Upper lobe of left lung (tissue), 6 donors: ENCODE results near the gene CFHR5. TPM values are rescaled to one million over a fixed set of nuclear protein-coding genes. Genes with fewer than 3 reads are reported as not detected.
"Not testable (repeated sequence)": the region's sequence is repeated elsewhere in the genome, so short reads cannot be mapped to it uniquely, and the experiment has no call there.

Experiments
- ATAC-seq, 2 donors: fragments of 200-7000 bp; cut with Tn5 transposase; one replicate each; pipeline ENCODE4 v1.9.1; 2022; ENCODE audit warnings: mild to moderate bottlenecking in 2 of 2, moderate library complexity in 2 of 2; ENCODE audit not compliant: low FRiP score in 2 of 2
- DNase-seq, 2 donors: peaks; one replicate each; pipeline ENCODE4 v3.0.0-alpha.2; 2019 to 2020
- H3K27ac ChIP-seq, 4 donors: fragments of 200-600 bp; sonication (generic); one replicate each; pipeline ENCODE4 v1.5.1; 2016 to 2019
- H3K27me3 ChIP-seq, 4 donors: fragments of 200-600 bp; sonication (generic); one replicate each; pipeline ENCODE4 v1.5.1; 2017 to 2019
- H3K36me3 ChIP-seq, 4 donors: fragments of 200-600 bp; sonication (generic); one replicate each; pipeline ENCODE4 v1.5.1; 2016 to 2019
- H3K4me1 ChIP-seq, 4 donors: fragments of 200-600 bp; sonication (generic); one replicate each; pipeline ENCODE4 v1.5.1; 2018 to 2019
- H3K4me3 ChIP-seq, 4 donors: fragments of 200-600 bp; sonication (generic); one replicate each; pipeline ENCODE4 v1.5.1; 2017 to 2019; ENCODE audit warnings: mild to moderate bottlenecking in 2 of 4, moderate library complexity in 1 of 4
- H3K9me3 ChIP-seq, 4 donors: fragments of 200-600 bp; sonication (generic); one replicate each; pipeline ENCODE4 v1.5.1; 2018 to 2019
- CTCF ChIP-seq, 6 experiments: fragments of 450-650 bp in 4 of 6; fragments of 200-600 bp in 2 of 6; sonication (generic) in 2 of 6; IDR thresholded peaks; one replicate each; pipeline ENCODE4 v1.5.1; 2016 to 2019; ENCODE audit warnings: antibody characterized with exemption in 6 of 6
- EP300 ChIP-seq, 4 donors: sonication (generic); formaldehyde crosslinking; IDR thresholded peaks; one replicate each; pipeline ENCODE4 v1.5.1; 2017; ENCODE audit warnings: antibody characterized with exemption in 4 of 4, control low read depth in 2 of 4
- POLR2A ChIP-seq, 4 donors: fragments of 450-650 bp; IDR thresholded peaks; one replicate each; pipeline ENCODE4 v1.5.1; 2016 to 2017; ENCODE audit warnings: antibody characterized with exemption in 4 of 4, mild to moderate bottlenecking in 2 of 4
- POLR2AphosphoS5 ChIP-seq, 2 donors: sonication (generic); formaldehyde crosslinking; IDR thresholded peaks; one replicate each; pipeline ENCODE4 v1.5.1; 2017; ENCODE audit warnings: antibody characterized with exemption in 2 of 2
- WGBS, 2 donors: methylation state at CpG; one replicate each; pipeline ENCODE4 v1.1.5; 2017 to 2018; 5-methylcytosine and 5-hydroxymethylcytosine counted together
- total RNA-seq, 6 donors: library from RNA; depleted of rRNA in 4 of 6; stranded (reverse); fragments of >200 nt in 4 of 6; gene quantifications; one replicate each; pipeline versions ENCODE4 v1.1.0 to v1.2.1, GENCODE V29; 2016 to 2021
- donor health status: DM: no; HTN: no; CAD: no; lungs with moderate emphysema.
- donor health status: DM: no; HTN: yes; CAD: no; lungs with severe emphysema.

CFHR5 gene
- total RNA-seq, 6 donors from 2014 or later = not detected

- no peak for DNase-seq
- WGBS, 2 donors = 56 to 60% methylated on average over 8 of the region's 8 CpGs
- H3K27ac ChIP-seq = no peak overlapping the region
- no peaks in the 10 kb centered on the region for H3K27me3 ChIP-seq
- H3K36me3 ChIP-seq = no peaks in the 10 kb centered on the region
- no peak for TF ChIP-seq EP300 (IDR thresholded peaks at IDR 0.05)
- TF ChIP-seq CTCF (IDR thresholded peaks at IDR 0.05) = no peak
- TF ChIP-seq POLR2AphosphoS5 (IDR thresholded peaks at IDR 0.05) = no peak
- no peak for TF ChIP-seq POLR2A (IDR thresholded peaks at IDR 0.05)
- ATAC-seq = no peak
- H3K4me1 ChIP-seq = no peaks in the 10 kb centered on the region
- no peak overlapping the region for H3K4me3 ChIP-seq
- H3K9me3 ChIP-seq = no peaks in the 10 kb centered on the region
These were observed 40.3 kb downstream of the CFHR5 start for GRCh38 chr1:197017558-197018146.

- Histone ChIP-seq H3K27ac (no peak overlapping the region), H3K4me1 (no peaks in the 10 kb centered on the region), H3K27me3 (no peaks in the 10 kb centered on the region), H3K36me3 (no peaks in the 10 kb centered on the region), H3K4me3 (no peak overlapping the region), H3K9me3 (no peaks in the 10 kb centered on the region)
- DNase-seq (no peak), ATAC-seq (no peak)
- 45 to 52% methylated on average over 4 of the region's 4 CpGs for WGBS, 2 donors
- TF ChIP-seq POLR2AphosphoS5 (IDR thresholded peaks at IDR 0.05) = no peak
- no peak for TF ChIP-seq CTCF (IDR thresholded peaks at IDR 0.05)
These were observed 44.4 kb downstream of the CFHR5 start for GRCh38 chr1:197021716-197022115.

DNA sequence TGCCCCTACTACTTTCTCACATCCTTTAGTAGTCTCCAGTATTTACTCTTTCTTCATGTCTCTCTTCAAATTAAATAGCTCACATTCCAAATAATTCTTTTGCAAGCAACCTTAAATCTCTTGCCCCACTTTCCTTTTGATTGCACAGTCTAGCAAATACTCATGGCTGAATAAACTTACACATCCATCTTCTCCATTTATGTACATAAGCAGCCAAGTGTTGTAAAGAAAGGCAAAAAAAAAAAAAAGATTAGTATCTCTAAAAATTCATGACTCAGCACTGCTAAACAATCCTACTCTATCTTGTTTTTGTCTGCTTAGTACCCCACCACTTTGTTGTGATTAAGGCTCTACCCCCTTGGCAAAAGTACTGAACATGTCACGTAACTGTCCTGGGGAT lies 47.1 kb downstream of the CFHR5 start:
- Histone ChIP-seq H3K27me3 (no peaks in the 10 kb centered on the region), H3K4me3 (no peak overlapping the region), H3K4me1 (no peaks in the 10 kb centered on the region), H3K27ac (no peak overlapping the region), H3K9me3 (no peaks in the 10 kb centered on the region), H3K36me3 (no peaks in the 10 kb centered on the region)
- ATAC-seq = no peak
- DNase-seq = no peak
- no peak for TF ChIP-seq POLR2AphosphoS5 (IDR thresholded peaks at IDR 0.05)
- TF ChIP-seq EP300 (IDR thresholded peaks at IDR 0.05) = no peak
- TF ChIP-seq POLR2A (IDR thresholded peaks at IDR 0.05) = no peak
- TF ChIP-seq CTCF (IDR thresholded peaks at IDR 0.05) = no peak
- WGBS, 2 donors = 38 to 69% methylated on average over 1 of the region's 1 CpG

GRCh38 chr1:197027359-197027758 lies 50.0 kb downstream of the CFHR5 start:
- WGBS, 2 donors = 87 to 92% methylated on average over 6 of the region's 6 CpGs
- ATAC-seq = no peak
- TF ChIP-seq CTCF (IDR thresholded peaks at IDR 0.05) (no peak), POLR2A (IDR thresholded peaks at IDR 0.05) (no peak), EP300 (IDR thresholded peaks at IDR 0.05) (no peak), POLR2AphosphoS5 (IDR thresholded peaks at IDR 0.05) (no peak)

GRCh38 chr1:197029749-197030148 lies 52.4 kb downstream of the CFHR5 start:
- ATAC-seq (no peak), DNase-seq (no peak)
- Histone ChIP-seq H3K27me3 (no peaks in the 10 kb centered on the region), H3K27ac (no peak overlapping the region), H3K9me3 (no peaks in the 10 kb centered on the region), H3K4me3 (no peak overlapping the region), H3K4me1 (no peaks in the 10 kb centered on the region), H3K36me3 (no peaks in the 10 kb centered on the region)
- TF ChIP-seq POLR2AphosphoS5 (IDR thresholded peaks at IDR 0.05) = no peak
- no peak for TF ChIP-seq CTCF (IDR thresholded peaks at IDR 0.05)
- no peak for TF ChIP-seq EP300 (IDR thresholded peaks at IDR 0.05)
- TF ChIP-seq POLR2A (IDR thresholded peaks at IDR 0.05) = no peak

More at GRCh38 chr1:197027359-197027758, 50.0 kb downstream of the CFHR5 start:
- H3K27ac ChIP-seq = no peak overlapping the region
- H3K4me1 ChIP-seq = no peaks in the 10 kb centered on the region
- no peaks in the 10 kb centered on the region for H3K27me3 ChIP-seq
- no peak for DNase-seq
- H3K36me3 ChIP-seq = no peaks in the 10 kb centered on the region
- H3K9me3 ChIP-seq = no peaks in the 10 kb centered on the region
- no peak overlapping the region for H3K4me3 ChIP-seq

DNA sequence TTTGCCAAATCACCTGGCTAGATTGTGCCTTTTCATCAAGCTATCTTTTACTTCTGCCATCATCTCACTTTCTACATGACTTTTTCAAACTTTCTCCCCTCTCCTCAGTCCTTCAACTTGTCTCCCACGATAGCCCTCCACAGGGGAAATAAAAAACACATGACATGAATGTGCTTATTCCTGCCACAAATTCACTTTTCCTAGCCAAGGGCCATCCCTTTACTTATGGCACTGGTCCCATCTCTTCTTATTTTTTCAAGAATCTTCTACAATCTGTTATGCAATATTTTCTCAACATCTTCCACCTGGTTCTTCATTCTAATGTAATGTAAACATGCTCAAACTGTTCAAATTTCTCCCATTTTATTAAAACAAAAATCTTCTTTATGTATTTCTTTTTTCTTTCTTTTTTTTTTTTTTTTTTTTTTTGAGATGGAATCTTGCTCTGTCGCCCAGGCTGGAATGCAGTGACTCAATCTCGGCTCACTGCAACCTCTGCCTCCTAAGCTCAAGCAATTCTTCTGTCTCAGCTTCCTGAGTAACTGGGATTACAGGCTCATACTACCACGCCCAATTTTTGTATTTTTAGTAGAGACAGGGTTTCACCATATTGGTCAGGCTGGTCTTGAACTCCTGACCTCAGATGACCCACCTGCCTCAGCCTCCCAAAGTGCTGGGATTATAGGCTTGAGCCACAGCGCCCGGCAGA lies 57.4 kb downstream of the CFHR5 start:
- ATAC-seq, H3K27ac ChIP-seq, H3K4me1 ChIP-seq, H3K4me3 ChIP-seq, H3K27me3 ChIP-seq, DNase-seq, H3K9me3 ChIP-seq, H3K36me3 ChIP-seq: not testable (repeated sequence)
- WGBS, 2 donors = 75 to 82% methylated on average over 6 of the region's 6 CpGs
